ENCODE measurements around the gene AATF. TPM values are rescaled to one million over a fixed set of nuclear protein-coding genes. Genes with fewer than 3 reads are reported as not detected.

AATF gene
- total RNA-seq (2014; rRNA removed; shearing (Covaris generic)) (35.6 and 42.2 TPM in 2 replicates), polyA plus RNA-seq (2016; fragmentation: Nextera tagmentation; extraction: Ambion mirVana) (48.1 and 50.2 TPM in 2 replicates)

- Histone ChIP-seq H3K36me3 (ENCODE audit: low read depth) (peaks cover 11% of the 10 kb centered on the region; the same call in 1 of the 2 replicates), H3K9me3 (ENCODE audit: low read depth) (no peaks in the 10 kb centered on the region), H3K79me2 (ENCODE audit: insufficient read depth) (peaks cover 32% of the 10 kb centered on the region), H3K27me3 (replicated peaks; ENCODE audit: insufficient read depth) (peaks cover 40% of the 10 kb centered on the region), H4K20me1 (ENCODE audit: insufficient read depth) (no peaks in the 10 kb centered on the region), H3F3A (ENCODE audit: insufficient read depth) (no peaks in the 10 kb centered on the region; the same call in 1 of the 2 replicates), H3K4me1 (ENCODE audit: insufficient read depth) (peaks cover 11% of the 10 kb centered on the region; the same call in 1 of the 2 replicates), H3K4me2 (ENCODE audit: unreplicated experiment) (peak within 1 kb of the TSS; percentile 95), H3K9ac (peak within 1 kb of the TSS; percentile 95), H3K9me2 (ENCODE audit: insufficient read depth) (no peaks in the 10 kb centered on the region), H3K4me3 (peak within 1 kb of the TSS; percentile 82), H2AFZ (peak within 1 kb of the TSS; percentile 88), H3K27ac (peak within 1 kb of the TSS; percentile 91)
- in situ Hi-C loops (cut with MboI): no loop called here
- no peak for TF ChIP-seq EZH2 (IDR thresholded peaks at IDR 0.05; ENCODE audit: insufficient read depth, poor library complexity, severe bottlenecking)
- no peak for TF ChIP-seq EZH2phosphoT487 (IDR thresholded peaks at IDR 0.05; ENCODE audit: insufficient read depth, low read depth)
- 0 to 1% methylated on average over 58 to 79 of the region's 90 CpGs for WGBS, 2 experiments (ENCODE audit: low coverage in 1 of 2, low lambda C conversion rate in 2 of 2, missing lambda C conversion rate in 2 of 2)
- DNase-seq: peak; percentile 98
Measured at GRCh38 chr17:36948717-36949460, at the start of gene AATF. Gene AATF, plus strand, starts transcription at chr17:36948954. Its CDS starts 172 bp downstream, at chr17:36949126.

- Histone ChIP-seq H3K4me2 (ENCODE audit: unreplicated experiment) (no peak overlapping the region), H3K27ac (no peak overlapping the region), H2AFZ (no peak overlapping the region), H3K9me2 (ENCODE audit: insufficient read depth) (no peaks in the 10 kb centered on the region), H3K4me1 (ENCODE audit: insufficient read depth) (no peaks in the 10 kb centered on the region), H3K4me3 (no peak overlapping the region), H3K27me3 (replicated peaks; ENCODE audit: insufficient read depth) (no peaks in the 10 kb centered on the region; the same call in 1 of the 2 replicates), H3K9me3 (ENCODE audit: low read depth) (no peaks in the 10 kb centered on the region), H3F3A (ENCODE audit: insufficient read depth) (no peaks in the 10 kb centered on the region), H4K20me1 (ENCODE audit: insufficient read depth) (no peaks in the 10 kb centered on the region), H3K36me3 (ENCODE audit: low read depth) (no peaks in the 10 kb centered on the region), H3K9ac (no peak overlapping the region), H3K79me2 (ENCODE audit: insufficient read depth) (no peaks in the 10 kb centered on the region)
- in situ Hi-C loops (cut with MboI): no loop called here
- 35 to 37% methylated on average over 6 to 7 of the region's 7 CpGs for WGBS, 2 experiments (ENCODE audit: low coverage in 1 of 2, low lambda C conversion rate in 2 of 2, missing lambda C conversion rate in 2 of 2)
- TF ChIP-seq EZH2phosphoT487 (IDR thresholded peaks at IDR 0.05; ENCODE audit: insufficient read depth, low read depth): no peak
- no peak for TF ChIP-seq EZH2 (IDR thresholded peaks at IDR 0.05; ENCODE audit: insufficient read depth, poor library complexity, severe bottlenecking)
- peak; percentile 5 for DNase-seq
Measured at GRCh38 chr17:36899250-36900159, 49.2 kb upstream of the AATF start.

GRCh38 chr17:36900160-36900512, 48.6 kb upstream of the AATF start:
- no peaks in the 10 kb centered on the region for H3K36me3 ChIP-seq (ENCODE audit: low read depth)
- no peaks in the 10 kb centered on the region for H3K4me1 ChIP-seq (ENCODE audit: insufficient read depth)
- no peaks in the 10 kb centered on the region for H4K20me1 ChIP-seq (ENCODE audit: insufficient read depth)
- TF ChIP-seq EZH2phosphoT487 (IDR thresholded peaks at IDR 0.05; ENCODE audit: insufficient read depth, low read depth): no peak
- no peak for TF ChIP-seq EZH2 (IDR thresholded peaks at IDR 0.05; ENCODE audit: insufficient read depth, poor library complexity, severe bottlenecking)
- no peaks in the 10 kb centered on the region for H3K9me2 ChIP-seq (ENCODE audit: insufficient read depth)
- no peaks in the 10 kb centered on the region; the same call in 1 of the 2 replicates for H3K27me3 ChIP-seq (replicated peaks; ENCODE audit: insufficient read depth)
- DNase-seq: no peak
- H3K4me2 ChIP-seq (ENCODE audit: unreplicated experiment): no peak overlapping the region
- H3K4me3 ChIP-seq: no peak overlapping the region
- no peaks in the 10 kb centered on the region for H3F3A ChIP-seq (ENCODE audit: insufficient read depth)
- WGBS, 2 experiments (ENCODE audit: low coverage in 1 of 2, low lambda C conversion rate in 2 of 2, missing lambda C conversion rate in 2 of 2): 48 to 50% methylated on average over 7 of the region's 7 CpGs
- H3K27ac ChIP-seq: no peak overlapping the region
- H2AFZ ChIP-seq: no peak overlapping the region
- no peaks in the 10 kb centered on the region for H3K9me3 ChIP-seq (ENCODE audit: low read depth)
- no peaks in the 10 kb centered on the region for H3K79me2 ChIP-seq (ENCODE audit: insufficient read depth)
- in situ Hi-C loops (cut with MboI): no loop called here
- H3K9ac ChIP-seq: no peak overlapping the region

GRCh38 chr17:36901506-36901905, 47.2 kb upstream of the AATF start:
- Histone ChIP-seq H3K27ac (no peak overlapping the region), H3K9me2 (ENCODE audit: insufficient read depth) (no peaks in the 10 kb centered on the region), H3K4me3 (no peak overlapping the region), H3K4me2 (ENCODE audit: unreplicated experiment) (no peak overlapping the region), H2AFZ (no peak overlapping the region), H3K36me3 (ENCODE audit: low read depth) (no peaks in the 10 kb centered on the region), H3K4me1 (ENCODE audit: insufficient read depth) (no peaks in the 10 kb centered on the region), H3K27me3 (replicated peaks; ENCODE audit: insufficient read depth) (no peaks in the 10 kb centered on the region), H3K9ac (no peak overlapping the region), H3K79me2 (ENCODE audit: insufficient read depth) (no peaks in the 10 kb centered on the region), H4K20me1 (ENCODE audit: insufficient read depth) (no peaks in the 10 kb centered on the region), H3F3A (ENCODE audit: insufficient read depth) (no peaks in the 10 kb centered on the region), H3K9me3 (ENCODE audit: low read depth) (no peaks in the 10 kb centered on the region)
- in situ Hi-C loops (cut with MboI): no loop called here
- DNase-seq: peak; percentile 18
- 25 to 29% methylated on average over 14 of the region's 14 CpGs for WGBS, 2 experiments (ENCODE audit: low coverage in 1 of 2, low lambda C conversion rate in 2 of 2, missing lambda C conversion rate in 2 of 2)
- TF ChIP-seq EZH2phosphoT487 (IDR thresholded peaks at IDR 0.05; ENCODE audit: insufficient read depth, low read depth) (no peak), EZH2 (IDR thresholded peaks at IDR 0.05; ENCODE audit: insufficient read depth, poor library complexity, severe bottlenecking) (no peak)
